ENCODE data around the gene CACNA1C.
"Not testable (repeated sequence)": the region's sequence is repeated elsewhere in the genome, so short reads cannot be mapped to it uniquely, and the experiment has no call there.

The CACNA1C gene

DNA sequence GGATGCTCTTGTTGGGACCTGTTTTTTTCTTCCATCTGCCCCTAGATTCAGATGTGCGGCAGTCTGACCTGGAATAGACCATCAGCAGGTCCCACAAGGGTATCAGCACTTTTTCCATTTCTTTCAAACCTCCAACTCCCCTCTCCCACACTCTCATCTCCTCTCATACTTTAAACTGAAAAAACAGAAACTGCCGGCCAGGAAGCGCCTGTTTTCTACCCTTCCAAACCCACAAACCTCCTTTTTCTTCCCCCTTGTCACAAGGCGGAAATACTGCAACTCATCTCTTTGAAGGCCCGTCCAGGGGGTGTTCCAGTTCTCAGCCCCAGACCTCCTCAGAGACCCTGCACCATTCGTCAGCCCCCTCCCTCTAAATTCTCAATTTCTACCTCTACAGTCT is 679.5 kb downstream of the CACNA1C start:
- DNase-seq (ENCODE audit: low spot score): no peak

- no peak for DNase-seq (ENCODE audit: low spot score)
Observed at GRCh38 chr12:2733493-2734355, 680.9 kb downstream of the CACNA1C start.

DNA sequence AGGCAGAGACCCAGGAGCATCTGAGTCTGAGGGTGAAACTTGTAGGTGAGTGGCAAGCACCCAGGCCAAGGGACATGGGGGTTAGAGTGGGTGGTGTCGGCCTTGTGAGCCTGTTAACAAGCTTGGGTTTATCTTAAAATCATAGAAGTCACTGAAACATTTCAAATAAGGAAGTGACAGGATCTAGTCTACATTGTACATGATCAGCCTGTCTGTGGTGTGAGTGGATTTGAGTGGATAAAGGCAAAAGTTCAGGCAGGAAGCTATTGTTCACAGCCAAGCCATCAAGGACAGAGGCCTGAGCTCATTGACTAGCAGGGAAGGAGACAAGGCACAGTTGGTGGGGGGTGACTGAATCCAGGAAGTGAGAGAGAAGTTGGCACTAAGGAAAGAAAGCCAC is 682.6 kb downstream of the CACNA1C start:
- DNase-seq (ENCODE audit: low spot score): no peak

DNA sequence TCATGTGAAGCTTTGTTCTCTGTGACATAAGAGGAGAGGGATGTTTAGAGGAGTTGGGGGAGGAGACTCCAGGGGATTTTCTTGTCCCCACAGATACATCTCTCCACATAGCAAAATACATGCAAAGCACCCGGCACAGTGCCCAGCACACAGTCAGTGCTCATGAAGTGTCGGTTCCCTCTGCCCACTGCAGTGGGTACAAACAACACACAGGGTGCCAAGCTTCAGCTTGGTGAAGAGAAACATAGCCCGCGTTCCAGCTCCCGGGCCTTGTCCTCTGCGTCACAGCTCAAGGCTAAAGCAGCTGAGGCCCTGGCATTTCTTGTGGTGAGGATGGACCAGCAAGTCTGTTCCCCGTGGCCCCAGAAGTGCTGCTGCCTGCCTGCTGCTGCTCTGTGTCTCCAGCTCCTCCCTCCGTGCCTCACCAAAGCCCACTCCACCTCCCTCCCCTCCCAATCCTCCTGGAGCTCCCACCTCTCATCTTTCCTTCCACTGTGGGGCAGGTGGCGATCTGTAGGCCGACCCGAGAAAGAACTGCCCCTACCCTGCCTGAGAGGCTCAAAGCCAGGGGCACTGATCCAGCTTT is 685.0 kb downstream of the CACNA1C start:
- DNase-seq (ENCODE audit: low spot score): no peak

DNA sequence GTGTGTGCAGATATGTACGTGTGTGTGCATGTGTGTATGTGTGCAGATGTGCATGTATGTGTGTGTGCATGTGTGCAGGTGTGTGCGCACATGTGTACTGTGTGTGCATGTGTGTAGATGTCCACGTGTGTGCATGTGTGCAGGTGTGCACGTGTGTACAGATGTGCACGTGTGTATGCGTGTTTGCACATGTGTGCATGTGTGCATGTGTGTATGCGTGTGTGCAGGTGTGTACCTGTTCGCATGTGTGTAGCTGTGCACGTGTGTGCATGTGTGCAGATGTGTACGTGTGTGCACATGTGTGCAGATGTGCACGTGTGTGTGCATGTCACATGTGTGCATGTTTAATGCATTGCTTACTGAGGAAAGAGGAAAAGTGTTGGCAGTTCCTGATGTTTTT is 686.3 kb downstream of the CACNA1C start:
- no peak for DNase-seq (ENCODE audit: low spot score)

DNA sequence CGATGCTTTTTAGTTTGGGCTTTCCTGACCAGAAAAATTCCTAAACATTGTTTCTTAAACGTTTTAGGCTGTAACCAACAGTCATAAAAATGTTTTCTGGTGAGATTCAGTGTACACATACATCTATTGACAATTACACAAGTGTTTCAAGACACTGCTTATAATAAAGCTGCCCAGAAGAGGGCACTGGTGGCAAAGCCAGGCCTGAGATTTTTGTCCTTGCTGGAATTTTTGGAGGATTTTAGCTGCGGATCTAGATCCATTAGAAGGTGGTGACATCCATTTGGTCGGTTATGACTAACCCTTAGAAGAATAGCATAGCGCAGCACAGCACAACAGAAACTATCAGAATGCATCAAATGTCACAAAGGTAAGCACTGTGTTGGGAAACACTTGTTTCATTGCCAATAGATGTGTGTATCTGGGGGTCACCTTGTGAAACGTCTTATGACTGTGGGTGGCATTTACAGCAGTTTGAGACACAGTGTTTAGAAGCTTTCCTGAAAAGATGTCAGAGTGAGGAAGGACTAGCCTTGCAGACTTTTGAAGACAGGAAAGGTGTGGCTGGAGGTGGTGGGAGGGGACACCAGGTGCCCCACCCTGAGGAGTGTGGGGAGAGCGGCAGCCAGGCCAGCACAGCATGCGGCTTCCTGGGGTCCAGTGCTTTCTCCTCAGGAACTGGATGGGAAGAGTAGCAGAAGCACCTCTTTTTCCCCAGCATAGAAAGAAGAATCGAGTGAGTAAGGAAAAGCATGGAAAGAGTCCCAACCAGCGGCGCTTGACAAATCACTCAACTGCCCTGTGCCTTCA is 687.2 kb downstream of the CACNA1C start:
- peak; percentile 31 for DNase-seq (ENCODE audit: low spot score)

GRCh38 chr12:2742037-2742436 is 689.2 kb downstream of the CACNA1C start:
- not testable (repeated sequence) for DNase-seq (ENCODE audit: low spot score)

GRCh38 chr12:2743478-2743877 is 690.7 kb downstream of the CACNA1C start:
- DNase-seq (ENCODE audit: low spot score): no peak

GRCh38 chr12:2745655-2746054 is 692.9 kb downstream of the CACNA1C start:
- no peak for DNase-seq (ENCODE audit: low spot score)

Measured in SK-N-DZ (cell line).